Measurements from ENCODE around the gene KIAA0232.

- no peak for TF ChIP-seq EZH2 (IDR thresholded peaks at IDR 0.05; ENCODE audit: low read length, unreplicated experiment)
- TF ChIP-seq CTCF (conservative IDR thresholded peaks at IDR 0.05; ENCODE audit: low read depth, low read length) = no peak
- TF ChIP-seq EZH2phosphoT487 (IDR thresholded peaks at IDR 0.05; ENCODE audit: borderline replicate concordance, low read length) = no peak
Measured at GRCh38 chr4:6840062-6840976, 57.8 kb downstream of the KIAA0232 start.
